ENCODE results near the gene CTTNBP2NL. TPM values are rescaled to one million over a fixed set of nuclear protein-coding genes. Genes with fewer than 3 reads are reported as not detected.

Gene CTTNBP2NL, protein sequence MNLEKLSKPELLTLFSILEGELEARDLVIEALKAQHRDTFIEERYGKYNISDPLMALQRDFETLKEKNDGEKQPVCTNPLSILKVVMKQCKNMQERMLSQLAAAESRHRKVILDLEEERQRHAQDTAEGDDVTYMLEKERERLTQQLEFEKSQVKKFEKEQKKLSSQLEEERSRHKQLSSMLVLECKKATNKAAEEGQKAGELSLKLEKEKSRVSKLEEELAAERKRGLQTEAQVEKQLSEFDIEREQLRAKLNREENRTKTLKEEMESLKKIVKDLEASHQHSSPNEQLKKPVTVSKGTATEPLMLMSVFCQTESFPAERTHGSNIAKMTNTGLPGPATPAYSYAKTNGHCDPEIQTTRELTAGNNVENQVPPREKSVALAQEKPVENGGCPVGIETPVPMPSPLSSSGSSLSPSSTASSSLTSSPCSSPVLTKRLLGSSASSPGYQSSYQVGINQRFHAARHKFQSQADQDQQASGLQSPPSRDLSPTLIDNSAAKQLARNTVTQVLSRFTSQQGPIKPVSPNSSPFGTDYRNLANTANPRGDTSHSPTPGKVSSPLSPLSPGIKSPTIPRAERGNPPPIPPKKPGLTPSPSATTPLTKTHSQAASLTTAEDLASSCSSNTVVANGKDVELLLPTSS
- 47.9 and 77.4 TPM in 2 replicates for total RNA-seq (ENCODE audit: low replicate concordance)
- long read RNA-seq, full-length matches to known transcripts = 7 of 34 reads
- long read RNA-seq, partial matches to known transcripts = 3 of 34 reads
- long read RNA-seq, other reads (novel, unspliced or antisense) = 24 of 34 reads

DNA sequence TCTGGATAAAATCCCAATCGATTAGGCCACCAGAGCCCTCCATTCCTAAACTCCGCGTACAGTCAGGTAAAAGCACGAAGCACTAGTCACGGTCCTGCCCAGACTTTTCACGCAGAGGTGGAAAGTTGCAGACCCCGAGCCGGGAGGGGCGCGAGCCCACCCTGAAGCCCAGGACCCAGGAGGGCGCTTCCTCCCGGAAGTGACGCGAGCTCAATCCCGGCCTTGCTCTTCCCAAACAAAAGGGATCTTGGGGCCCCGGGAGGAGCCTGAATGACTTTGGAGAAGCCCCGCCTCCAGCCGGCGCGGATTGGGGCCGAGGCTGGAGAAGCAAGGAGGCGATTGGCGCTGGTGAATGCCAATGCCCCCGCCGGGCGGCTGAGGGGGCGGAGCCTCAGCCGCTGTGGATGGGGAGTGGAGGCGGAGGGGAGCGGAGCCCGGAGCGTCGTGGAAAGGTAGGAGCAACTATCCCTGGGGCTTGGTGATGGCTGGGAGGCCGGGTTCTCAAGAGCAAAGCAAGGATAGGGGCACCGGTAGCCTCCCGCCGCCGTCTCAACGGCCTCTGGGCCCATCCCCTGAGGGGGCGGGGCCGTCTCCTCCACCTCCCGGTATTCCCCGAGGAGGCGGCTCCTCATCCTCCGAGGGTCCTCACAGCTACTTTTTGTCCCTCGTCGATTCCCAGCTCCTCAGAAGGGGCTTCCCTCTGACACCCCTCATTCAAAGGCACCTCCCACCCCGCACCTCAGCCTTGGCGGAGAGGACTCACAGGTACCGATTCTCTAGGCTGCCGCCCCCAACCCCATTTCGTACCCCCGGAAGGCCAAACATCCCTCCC, at the start of gene CTTNBP2NL:
Gene CTTNBP2NL, plus strand, starts transcription at position 394 of the 832 bp plus-strand sequence. CDS start 19,952 bp downstream, outside the sequence.
- no peak for TF ChIP-seq CTCF (conservative IDR thresholded peaks at IDR 0.05)
- peaks cover 36% of the 10 kb centered on the region for H3K4me1 Mint-ChIP-seq (ENCODE audit: unreplicated experiment)
- peak within 1 kb of the TSS; percentile 96 for H3K4me3 Mint-ChIP-seq
- H3K27ac Mint-ChIP-seq = peak within 1 kb of the TSS; percentile 97
- H3K27me3 Mint-ChIP-seq = no peaks in the 10 kb centered on the region
- no peaks in the 10 kb centered on the region for H3K9me3 Mint-ChIP-seq
- H3K36me3 Mint-ChIP-seq = peaks cover 8% of the 10 kb centered on the region
- DNase-seq (ENCODE audit: extremely low spot score, unreplicated experiment) = peak; percentile 95

- Mint-ChIP-seq H3K27me3 (peaks cover 34% of the 10 kb centered on the region), H3K4me1 (ENCODE audit: unreplicated experiment) (no peaks in the 10 kb centered on the region), H3K4me3 (no peak overlapping the region), H3K27ac (no peak overlapping the region), H3K36me3 (no peaks in the 10 kb centered on the region), H3K9me3 (peaks cover 4% of the 10 kb centered on the region)
- no peak for DNase-seq (ENCODE audit: extremely low spot score, unreplicated experiment)
- TF ChIP-seq CTCF (conservative IDR thresholded peaks at IDR 0.05) = no peak
These were observed 49.1 kb upstream of the CTTNBP2NL start for GRCh38 chr1:112346801-112347350.

- no peak for DNase-seq (ENCODE audit: extremely low spot score, unreplicated experiment)
- H3K4me1 Mint-ChIP-seq (ENCODE audit: unreplicated experiment) = no peaks in the 10 kb centered on the region
- no peak overlapping the region for H3K27ac Mint-ChIP-seq
- no peaks in the 10 kb centered on the region for H3K9me3 Mint-ChIP-seq
- no peaks in the 10 kb centered on the region for H3K36me3 Mint-ChIP-seq
- no peak overlapping the region for H3K4me3 Mint-ChIP-seq
- peaks cover 31% of the 10 kb centered on the region for H3K27me3 Mint-ChIP-seq
- no peak for TF ChIP-seq CTCF (conservative IDR thresholded peaks at IDR 0.05)
These were observed 39.2 kb upstream of the CTTNBP2NL start for GRCh38 chr1:112356765-112357164.

DNA sequence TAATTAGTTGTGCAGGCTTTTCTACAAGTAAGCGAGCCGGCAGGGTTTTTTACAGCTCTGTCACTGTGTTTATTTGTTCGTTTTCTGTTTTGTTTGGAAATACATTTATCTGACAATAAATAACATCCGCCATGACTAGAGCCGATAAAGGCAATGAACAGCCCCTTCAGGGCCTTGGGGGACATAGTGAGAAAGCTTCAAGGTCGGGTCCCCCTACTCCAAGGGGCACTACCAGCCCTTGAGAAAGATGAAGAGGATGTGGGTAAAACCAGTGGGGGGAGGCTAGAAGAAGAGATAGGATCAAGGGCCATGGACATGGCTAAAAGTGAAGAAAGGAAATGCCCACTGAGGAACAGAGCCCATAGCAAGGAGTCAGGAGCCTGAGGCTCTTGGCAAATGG, 38.5 kb upstream of the CTTNBP2NL start:
- no peaks in the 10 kb centered on the region for H3K4me1 Mint-ChIP-seq (ENCODE audit: unreplicated experiment)
- no peak for DNase-seq (ENCODE audit: extremely low spot score, unreplicated experiment)
- no peak overlapping the region for H3K4me3 Mint-ChIP-seq
- no peaks in the 10 kb centered on the region for H3K9me3 Mint-ChIP-seq
- no peak for TF ChIP-seq CTCF (conservative IDR thresholded peaks at IDR 0.05)
- no peaks in the 10 kb centered on the region for H3K36me3 Mint-ChIP-seq
- peaks cover 27% of the 10 kb centered on the region for H3K27me3 Mint-ChIP-seq
- no peak overlapping the region for H3K27ac Mint-ChIP-seq

All from type B pancreatic cell (in vitro differentiated cells).